Anterior cingulate cortex (tissue), 58 donors: ENCODE measurements around the gene DIP2C.

Experiments
- DNase-seq, 58 donors: peaks; one replicate each; lab custom pipeline; 2025; lab: John Stamatoyannopoulos, UW

Gene DIP2C

DNA sequence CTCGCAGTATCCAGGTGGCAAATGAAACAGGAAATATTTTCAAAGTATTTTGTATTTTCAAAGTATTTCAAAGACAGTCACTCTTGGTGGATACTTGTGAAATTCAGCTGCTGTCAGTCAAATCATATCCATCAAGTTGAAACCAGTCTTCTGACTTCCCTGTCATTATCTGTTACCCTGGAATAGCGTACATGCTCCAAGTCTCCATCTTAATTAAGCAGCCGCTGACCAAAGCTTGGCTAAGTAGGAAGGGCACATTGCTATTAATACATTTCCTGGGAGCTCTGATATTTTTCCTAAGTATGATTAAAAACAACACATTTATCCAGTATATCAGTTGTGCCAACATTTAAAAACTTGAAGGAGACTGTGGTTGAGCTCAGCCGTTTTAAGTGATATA, 442.0 kb downstream of the DIP2C start:
- no peak for DNase-seq

DNA sequence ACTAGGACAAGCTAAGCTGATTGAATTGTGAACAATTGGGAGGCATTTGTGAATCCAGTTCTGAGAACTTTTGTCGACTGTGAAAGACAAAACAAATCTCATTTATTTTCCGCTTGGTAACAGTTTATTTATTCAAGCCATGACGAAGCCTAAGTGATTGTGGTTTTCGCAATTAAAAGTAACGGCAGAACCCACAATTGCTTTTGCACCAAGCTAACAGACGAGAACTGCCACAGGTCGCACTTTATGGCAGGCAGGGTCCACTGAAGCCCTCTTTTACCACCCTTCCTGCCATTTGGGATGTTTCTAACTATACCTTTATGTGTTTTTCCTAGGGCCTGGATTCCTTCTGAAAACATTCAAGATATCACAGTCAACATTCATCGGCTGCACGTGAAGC, 443.0 kb downstream of the DIP2C start:
- DNase-seq: no peak

DNA sequence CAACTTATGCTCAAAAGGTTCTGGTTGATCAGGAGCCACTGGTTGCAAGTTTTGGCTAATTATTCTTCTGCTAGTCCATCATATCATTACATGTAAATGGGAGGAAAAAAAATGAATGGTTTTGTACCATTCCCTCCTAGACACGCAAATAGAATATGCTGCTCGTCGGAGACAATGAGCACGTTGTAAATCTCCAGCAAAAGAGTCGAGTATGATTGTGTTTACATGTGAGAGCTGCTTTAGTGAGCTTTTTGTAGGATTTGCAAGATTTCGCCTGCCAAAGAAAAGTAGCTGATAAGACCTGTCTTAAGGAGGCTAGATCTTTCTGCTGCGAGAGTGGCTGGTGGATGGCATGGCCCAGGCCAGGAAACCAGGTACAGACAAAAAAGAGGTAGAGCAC, 445.2 kb downstream of the DIP2C start:
- DNase-seq: peak in 5 of 58 donors; percentile 3 to 40 (median 8)

DNA sequence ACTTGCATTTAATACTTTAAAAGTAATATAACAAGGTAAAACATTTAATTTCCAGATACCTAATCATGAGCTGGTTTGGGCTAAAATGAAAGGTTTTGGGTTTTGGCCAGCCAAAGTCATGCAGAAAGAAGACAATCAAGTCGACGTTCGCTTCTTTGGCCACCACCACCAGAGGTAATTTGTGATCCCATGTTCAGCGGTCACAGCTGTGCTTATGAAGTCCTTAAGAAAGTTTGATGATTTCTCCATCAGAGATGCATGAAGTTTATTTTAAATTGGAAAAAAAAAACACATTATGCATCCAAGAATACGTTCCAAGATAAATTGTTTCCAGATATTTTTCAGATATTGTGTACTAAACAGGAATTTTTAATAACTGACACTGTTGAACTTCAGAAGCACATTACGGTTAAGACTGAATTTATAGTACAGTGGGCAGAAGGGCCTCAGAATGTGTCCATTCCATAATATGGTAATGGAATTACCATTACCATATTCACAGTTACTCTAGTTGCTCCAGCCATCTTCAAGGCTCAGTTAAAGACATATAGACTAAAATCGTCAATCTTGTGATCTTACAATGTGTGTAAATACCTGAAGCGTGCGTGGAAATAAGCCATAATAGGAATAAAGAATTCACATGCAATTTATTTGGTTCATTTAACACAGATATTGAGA, 447.4 kb downstream of the DIP2C start:
- DNase-seq: no peak

DNA sequence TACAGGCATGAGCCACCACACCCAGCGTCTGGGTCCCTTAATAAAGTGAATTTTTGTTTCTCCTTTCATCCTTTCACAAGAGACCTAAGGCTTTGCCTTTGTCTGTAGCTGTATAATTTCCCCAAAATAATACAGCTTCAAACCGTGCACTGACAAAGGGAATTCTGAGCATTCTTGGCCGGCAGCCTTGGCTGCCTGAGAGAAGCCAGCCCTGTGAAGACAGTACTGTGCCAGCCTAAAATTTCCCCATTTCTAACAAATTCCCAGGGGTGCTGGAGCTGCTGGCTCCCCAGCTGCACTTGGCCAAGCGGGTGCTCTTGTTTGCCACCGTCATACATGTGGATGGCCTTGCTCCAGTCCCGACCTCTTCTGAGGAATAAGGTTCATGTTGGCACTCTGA, 448.0 kb downstream of the DIP2C start:
- peak in 32 of 58 donors; percentile 1 to 45 (median 26) for DNase-seq

DNA sequence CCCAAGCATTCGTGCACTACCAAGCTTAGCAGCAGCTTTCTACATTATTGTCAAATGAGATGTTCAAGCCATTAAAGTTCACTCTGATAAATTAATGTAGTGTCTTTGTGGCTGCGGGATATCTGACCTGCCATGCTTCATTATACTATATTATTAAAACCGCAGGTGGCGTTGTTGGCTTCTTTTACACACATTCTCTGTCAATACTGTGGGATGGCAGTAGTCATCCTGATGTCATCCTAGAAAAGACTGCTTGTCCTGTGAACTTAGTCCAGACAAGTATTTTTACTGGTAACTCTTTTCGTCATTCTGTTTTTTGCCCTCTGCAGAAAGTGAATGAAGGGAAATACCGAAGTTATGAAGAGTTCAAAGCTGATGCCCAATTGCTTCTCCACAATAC, 450.4 kb downstream of the DIP2C start:
- no peak for DNase-seq

DNA sequence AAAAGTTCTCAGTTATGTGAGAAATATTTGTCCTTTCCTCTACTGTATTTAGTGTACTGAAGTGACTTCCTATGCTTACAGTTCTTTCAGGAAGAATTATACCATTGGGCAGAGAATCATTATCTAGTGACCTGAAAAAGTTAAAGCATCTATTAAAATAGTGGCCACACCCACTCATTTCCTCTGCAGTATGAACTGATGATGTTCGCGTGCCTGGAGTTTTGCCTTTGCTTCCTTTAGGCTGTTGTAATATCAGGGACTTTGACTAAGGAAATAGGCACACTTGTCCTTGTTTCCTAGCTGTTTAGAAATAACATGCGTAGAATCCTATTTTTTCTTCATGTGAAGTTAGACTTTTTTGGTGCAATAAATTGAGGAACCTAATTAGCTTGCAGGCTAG, 453.6 kb downstream of the DIP2C start:
- DNase-seq: no peak

DNA sequence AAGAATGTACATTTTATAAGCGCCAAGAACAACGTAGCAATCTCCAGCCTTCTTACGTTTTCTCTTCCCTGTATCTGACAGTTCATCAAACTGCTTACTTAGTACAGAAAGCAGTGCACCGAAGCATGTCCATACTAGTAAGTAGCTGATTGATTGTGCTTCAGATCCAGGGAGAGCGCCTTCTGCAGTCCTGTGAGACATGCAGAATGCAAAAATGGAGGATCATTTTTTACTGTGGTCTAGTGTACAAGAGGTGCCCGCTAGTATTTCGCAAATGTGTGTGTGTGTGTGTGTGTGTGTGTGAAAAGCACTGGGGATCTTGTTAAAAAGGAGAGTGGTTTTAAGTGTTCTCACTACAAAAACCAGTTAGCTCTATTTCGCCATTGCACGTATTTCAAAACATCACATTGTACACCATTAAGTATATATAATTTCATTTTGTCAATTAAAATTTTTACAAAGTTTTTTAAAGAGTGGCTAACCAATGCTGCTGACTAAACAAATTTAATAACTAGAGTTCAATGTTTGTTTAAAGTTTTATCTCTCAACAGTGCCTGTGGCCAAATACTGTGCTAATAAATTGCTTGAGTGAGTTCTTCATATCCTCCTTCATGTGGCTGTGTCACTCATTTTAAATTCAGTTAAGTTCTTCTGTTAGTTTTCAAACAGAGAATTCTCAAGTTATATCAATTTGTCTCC, 454.6 kb downstream of the DIP2C start:
- DNase-seq: no peak

DNA sequence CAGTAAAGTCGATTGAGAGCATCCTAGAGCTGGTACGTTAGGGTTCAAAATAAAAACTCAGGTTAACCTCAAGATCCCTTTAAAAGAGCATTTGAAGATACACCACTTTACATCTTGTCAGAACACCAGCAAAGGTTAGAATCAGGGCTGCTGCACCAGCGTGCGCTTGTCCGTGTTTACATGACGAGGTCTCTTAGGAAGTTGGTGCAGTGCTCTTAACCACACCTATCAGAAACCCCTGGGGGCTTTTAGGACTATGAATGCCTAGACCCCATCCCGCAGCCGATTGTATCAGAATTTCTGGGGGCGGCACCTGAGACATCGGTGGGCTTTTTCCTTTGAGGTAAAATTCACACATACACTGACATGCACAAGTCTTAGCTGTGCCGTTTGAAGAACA, 456.6 kb downstream of the DIP2C start:
- DNase-seq: no peak

DNA sequence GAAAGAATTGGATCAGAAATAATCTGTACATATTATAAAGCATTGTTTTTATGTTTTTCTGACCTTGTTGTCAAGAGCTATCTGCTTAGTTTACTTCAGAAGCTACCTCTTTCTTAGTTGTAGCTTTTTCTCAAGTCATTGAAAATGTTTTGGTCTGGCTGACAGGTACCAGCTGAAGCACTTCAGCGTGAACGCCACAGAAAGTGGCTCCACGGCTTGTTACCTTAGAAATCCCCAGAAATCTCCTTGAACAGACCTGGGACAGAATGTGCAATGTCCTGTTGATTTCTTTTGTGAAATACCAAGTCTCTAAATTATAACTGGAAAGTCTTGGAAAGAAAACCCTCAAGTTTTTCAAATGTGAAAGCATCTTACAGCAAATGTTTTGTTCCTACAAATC, 457.4 kb downstream of the DIP2C start:
- no peak for DNase-seq

DNA sequence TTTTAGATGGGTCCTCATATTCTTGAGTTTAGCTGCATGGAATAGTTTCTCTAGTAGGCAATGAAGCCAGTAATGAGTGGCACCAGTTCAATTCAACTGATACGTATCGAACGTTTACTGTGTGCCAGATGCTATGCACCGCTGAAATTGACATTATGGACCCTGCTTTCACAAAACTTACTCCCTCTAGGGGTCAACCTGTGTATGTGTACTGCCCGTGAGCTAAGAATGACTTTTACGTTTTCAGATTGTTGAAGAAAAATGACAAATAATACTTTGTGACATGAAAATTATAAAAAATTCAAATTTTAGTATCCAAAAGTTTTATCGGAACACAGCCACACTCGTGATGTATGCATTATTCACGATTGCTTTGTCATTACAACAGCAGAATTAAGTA, 458.7 kb downstream of the DIP2C start:
- DNase-seq: no peak

DNA sequence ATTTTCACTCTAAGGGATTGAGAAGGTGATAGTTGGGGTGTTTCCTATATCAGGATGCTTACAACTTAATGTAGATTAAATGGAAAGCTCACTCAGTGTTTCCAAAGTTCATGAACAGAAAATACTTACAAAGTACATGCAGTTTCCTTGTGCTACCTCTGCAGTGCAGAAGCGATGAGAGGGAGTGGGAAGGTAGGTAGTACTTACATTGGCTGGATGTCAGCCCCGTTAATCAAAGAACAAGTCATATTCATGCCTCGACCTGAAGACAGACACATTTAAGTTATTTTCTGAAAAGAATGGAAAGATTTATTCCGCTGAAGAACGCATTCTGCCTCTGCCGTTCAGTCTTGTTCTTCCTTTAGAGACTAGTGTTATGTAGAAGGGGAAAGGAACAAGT, 461.1 kb downstream of the DIP2C start:
- no peak for DNase-seq

DNA sequence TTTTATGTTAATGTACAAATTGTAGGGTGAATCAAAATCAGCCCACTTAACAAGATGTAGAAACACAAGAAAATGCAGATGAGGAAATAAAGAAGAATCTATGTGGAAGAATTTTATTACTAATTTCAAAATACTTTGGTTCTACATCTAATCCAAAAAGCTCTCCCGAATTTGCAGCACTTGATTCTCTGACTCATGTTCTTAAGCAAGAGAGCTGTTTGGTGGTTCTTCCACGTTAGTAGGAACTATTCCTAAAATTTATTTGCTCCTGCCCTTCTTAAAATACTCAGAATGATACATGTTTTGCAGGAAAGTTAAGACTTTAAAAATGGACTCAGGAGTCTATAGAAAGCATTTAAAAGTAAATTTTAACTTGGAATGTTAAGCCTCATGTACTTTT, 462.5 kb downstream of the DIP2C start:
- no peak for DNase-seq

DNA sequence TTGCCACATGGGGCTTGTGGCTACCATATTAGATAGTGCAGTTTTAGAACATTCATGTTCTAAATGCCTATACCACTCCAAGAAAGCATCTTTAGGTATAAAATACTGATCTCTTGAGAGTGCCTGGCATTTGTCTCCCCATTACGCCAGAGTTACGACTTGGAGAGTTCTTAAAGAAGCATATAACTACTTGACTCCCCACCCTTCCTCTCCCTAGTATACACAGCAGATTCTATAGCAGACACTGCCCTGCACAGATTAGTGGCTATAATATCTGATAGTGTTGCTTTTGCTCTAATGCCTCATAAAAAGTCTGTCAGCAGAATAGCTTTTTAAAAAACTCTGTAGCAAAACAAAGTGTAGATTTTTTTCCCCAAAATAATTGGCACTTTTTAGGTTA, 463.4 kb downstream of the DIP2C start:
- DNase-seq: no peak

DNA sequence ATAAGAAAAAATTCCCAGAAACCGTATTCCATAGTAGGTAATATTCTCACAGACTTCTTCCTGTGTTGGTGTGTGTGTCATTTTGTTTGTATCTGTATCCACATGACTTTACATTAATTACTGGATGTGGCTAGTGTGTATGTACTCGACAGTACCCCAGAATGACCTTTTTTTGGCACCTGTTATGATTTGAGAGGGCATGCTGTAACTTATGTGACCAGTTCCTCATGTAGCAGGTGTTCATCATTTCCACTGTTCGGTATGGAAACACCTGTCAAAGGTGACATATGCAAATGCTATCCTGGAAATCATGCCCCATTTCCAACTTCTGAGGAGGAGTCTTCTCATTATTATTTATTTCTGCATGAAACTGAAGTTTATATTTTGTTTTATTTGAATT, 464.9 kb downstream of the DIP2C start:
- DNase-seq: no peak
